Activated T-helper 2 cell treated with anti-CD3 and anti-CD28 coated beads, Interferon-gamma antibody, Interleukin-2, Interleukin-4, amounts not matched to agents 10 μg/mL and 5 μg/mL and 100 μg/mL, durations not matched to agents 14 hours and 24 hours and 36 hours (primary cell): Measurements from ENCODE around the gene DNHD1. TPM values are rescaled to one million over a fixed set of nuclear protein-coding genes. Genes with fewer than 3 reads are reported as not detected.

Experiments
- DNase-seq: peaks from one replicate; pipeline ENCODE4 v3.0.0; 2021; ENCODE audit warnings: low spot score
- H3K27ac Mint-ChIP-seq: one replicate; pipeline ENCODE4 v1.8.0; 2021; ENCODE audit warnings: mixed read lengths
- H3K27me3 Mint-ChIP-seq: one replicate; pipeline ENCODE4 v1.8.0; 2021; ENCODE audit warnings: low read depth, mixed read lengths
- H3K36me3 Mint-ChIP-seq: one replicate; pipeline ENCODE4 v1.8.0; 2021; ENCODE audit warnings: low read depth, mixed read lengths
- H3K4me1 Mint-ChIP-seq: one replicate; pipeline ENCODE4 v1.8.0; 2021; ENCODE audit warnings: low read depth, mixed read lengths
- H3K4me3 Mint-ChIP-seq: one replicate; pipeline ENCODE4 v1.8.0; 2021; ENCODE audit warnings: low read depth, mild to moderate bottlenecking, moderate library complexity, mixed read lengths
- H3K9me3 Mint-ChIP-seq: one replicate; pipeline ENCODE4 v1.8.0; 2021; ENCODE audit warnings: mixed read lengths
- intact Hi-C: fragments of 100-400 bp; cut with micrococcal nuclease; formaldehyde crosslinking; loops from one replicate; pipeline ENCODE4 v1.15.1; 2023
- total RNA-seq: library from RNA; stranded (reverse); gene quantifications from 2 replicates; pipeline ENCODE4 v1.2.3, GENCODE V29; 2022

DNHD1 gene
- total RNA-seq, 1 donor from 2014 or later: 27.5 TPM

DNA sequence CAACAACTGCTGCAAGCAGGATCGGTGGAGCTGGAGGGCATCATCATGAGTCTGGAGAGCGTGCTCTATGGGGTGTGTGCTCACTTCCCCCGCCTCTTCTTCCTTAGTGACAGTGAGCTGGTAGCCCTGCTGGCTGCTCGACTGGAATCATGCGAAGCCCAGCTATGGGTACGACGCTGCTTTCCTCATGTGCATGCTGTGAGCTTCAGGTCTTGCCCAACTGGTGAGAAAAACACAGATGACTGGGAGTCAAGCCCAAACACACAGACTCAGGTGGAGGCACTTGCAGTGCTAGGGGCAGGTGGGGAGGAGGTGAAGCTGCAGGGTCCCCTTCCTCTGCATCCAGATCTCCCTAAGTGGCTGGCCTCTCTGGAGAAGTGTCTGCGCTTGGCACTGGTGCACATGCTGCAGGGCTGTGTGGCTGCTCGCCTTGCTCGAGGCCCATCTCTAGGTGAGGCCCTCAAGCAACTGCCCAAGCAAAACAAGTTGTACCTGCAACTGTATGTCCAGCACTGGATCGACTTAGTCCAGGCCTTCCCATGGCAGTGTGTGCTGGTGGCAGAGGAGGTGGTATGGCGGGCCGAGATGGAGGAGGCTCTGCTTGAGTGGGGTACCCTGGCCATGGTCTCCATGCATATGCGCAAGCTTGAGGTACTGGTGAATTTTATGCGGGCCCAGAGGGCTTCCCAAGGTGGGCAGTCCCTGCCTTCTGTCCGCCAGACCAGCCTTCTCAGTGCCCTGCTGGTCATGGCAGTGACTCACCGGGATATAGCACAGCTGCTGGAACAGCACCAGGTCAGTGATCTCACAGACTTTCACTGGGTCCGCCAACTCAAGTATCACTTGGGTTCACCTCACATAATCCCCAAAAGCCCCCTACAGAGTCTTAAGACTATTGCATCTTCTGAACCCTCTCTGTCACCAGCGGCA lies 48.1 kb downstream of the DNHD1 start:
- H3K27me3 Mint-ChIP-seq: no peaks in the 10 kb centered on the region
- H3K4me1 Mint-ChIP-seq: peaks cover 12% of the 10 kb centered on the region
- no peak for DNase-seq
- no peak overlapping the region for H3K4me3 Mint-ChIP-seq
- no peak overlapping the region for H3K27ac Mint-ChIP-seq
- H3K9me3 Mint-ChIP-seq: no peaks in the 10 kb centered on the region
- intact Hi-C loops: no loop called here
- peaks cover 7% of the 10 kb centered on the region for H3K36me3 Mint-ChIP-seq

- peaks cover 10% of the 10 kb centered on the region for H3K4me1 Mint-ChIP-seq
- H3K27me3 Mint-ChIP-seq: no peaks in the 10 kb centered on the region
- intact Hi-C loops: no loop called here
Observed at GRCh38 chr11:6545917-6546605, 49.0 kb downstream of the DNHD1 start.

DNA sequence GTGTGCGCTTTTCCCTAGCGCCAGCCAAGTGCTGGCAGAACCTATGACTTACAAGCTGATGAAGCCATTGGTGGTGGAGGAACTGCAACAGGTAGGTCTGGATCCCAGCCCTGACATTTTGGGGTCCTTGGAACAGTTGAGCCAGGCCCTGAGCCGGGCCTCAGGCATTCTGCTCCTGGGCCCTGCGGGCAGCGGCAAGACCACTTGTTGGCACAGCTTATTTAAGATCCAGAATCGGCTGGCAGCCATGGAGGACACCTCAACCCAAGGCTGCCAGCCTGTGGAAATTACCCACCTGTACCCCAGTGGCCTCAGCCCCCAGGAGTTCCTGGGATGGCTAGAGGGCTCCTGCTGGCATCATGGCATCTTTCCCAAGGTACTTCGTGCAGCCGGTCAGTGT lies 49.7 kb downstream of the DNHD1 start:
- Mint-ChIP-seq H3K9me3 (no peaks in the 10 kb centered on the region), H3K4me3 (no peak overlapping the region), H3K27me3 (no peaks in the 10 kb centered on the region), H3K4me1 (peaks cover 10% of the 10 kb centered on the region), H3K27ac (no peak overlapping the region), H3K36me3 (peaks cover 7% of the 10 kb centered on the region)
- no peak for DNase-seq
- intact Hi-C loops: no loop called here

More at GRCh38 chr11:6545917-6546605, 49.0 kb downstream of the DNHD1 start:
- no peak for DNase-seq
- H3K9me3 Mint-ChIP-seq: no peaks in the 10 kb centered on the region
- H3K36me3 Mint-ChIP-seq: peaks cover 7% of the 10 kb centered on the region
- H3K4me3 Mint-ChIP-seq: no peak overlapping the region
- no peak overlapping the region for H3K27ac Mint-ChIP-seq

DNA sequence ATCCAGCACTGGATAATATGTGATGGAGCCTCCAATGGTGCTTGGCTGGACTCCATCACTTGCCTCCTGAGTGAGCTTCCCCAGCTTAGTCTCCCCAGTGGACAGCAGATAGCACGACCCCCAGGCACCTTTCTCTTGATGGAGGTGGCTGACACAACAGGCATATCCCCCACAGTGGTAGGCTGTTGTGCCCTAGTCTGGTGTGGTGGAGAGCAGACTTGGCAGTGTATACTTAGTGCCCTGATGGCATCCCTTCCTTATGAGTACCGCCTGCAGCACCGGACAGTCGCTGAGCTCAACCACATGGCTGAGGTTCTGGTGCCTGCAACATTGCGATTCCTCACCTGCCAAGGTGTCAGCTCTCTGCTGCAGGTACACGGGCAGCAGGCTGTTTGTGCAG lies 50.1 kb downstream of the DNHD1 start:
- Mint-ChIP-seq H3K36me3 (peaks cover 7% of the 10 kb centered on the region), H3K27me3 (no peaks in the 10 kb centered on the region), H3K4me3 (no peak overlapping the region), H3K27ac (no peak overlapping the region), H3K4me1 (peaks cover 10% of the 10 kb centered on the region), H3K9me3 (no peaks in the 10 kb centered on the region)
- DNase-seq: no peak
- intact Hi-C loops: no loop called here

DNA sequence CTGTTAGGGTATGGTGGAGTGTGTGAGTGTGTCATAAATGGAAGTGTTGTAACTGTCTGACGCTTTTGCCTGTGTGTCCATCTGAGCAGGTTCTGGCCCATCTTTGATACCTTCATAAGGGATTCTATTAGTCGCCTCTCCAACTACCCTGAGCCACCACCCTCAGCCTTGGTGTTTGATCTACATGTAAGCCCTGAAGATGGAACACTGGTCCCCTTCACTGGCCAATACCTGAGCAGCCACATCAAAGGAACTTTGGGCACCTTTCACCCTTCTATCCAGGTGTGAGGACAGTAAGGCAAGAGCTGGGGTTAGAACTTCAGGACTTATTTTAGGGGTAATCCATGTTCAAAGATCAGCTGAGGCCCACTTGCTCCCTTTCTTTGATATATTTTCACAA lies 51.0 kb downstream of the DNHD1 start:
- Mint-ChIP-seq H3K27ac (no peak overlapping the region), H3K4me3 (no peak overlapping the region), H3K36me3 (peaks cover 7% of the 10 kb centered on the region), H3K27me3 (no peaks in the 10 kb centered on the region), H3K4me1 (peaks cover under 1% of the 10 kb centered on the region), H3K9me3 (no peaks in the 10 kb centered on the region)
- intact Hi-C loops: no loop called here
- no peak for DNase-seq

DNA sequence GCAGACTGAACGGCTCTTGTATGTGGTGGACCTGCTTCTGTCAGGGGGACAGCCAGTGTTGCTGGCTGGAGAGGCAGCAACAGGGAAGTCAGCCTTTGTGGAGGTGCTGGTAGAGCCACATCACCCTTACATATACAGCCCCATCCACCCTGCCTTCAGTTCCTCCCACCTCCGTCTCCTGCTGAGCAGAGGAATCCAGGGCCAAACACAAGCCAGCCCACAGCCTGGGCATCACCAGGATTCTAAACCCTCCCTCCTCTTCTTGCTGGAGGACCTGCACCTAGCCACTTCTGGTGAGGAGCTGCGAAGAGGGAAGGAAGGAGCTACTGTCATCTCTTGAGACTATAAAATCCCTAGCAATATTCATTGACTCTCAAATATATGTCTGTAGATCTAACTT lies 51.6 kb downstream of the DNHD1 start:
- Mint-ChIP-seq H3K9me3 (no peaks in the 10 kb centered on the region), H3K4me1 (no peaks in the 10 kb centered on the region), H3K27ac (no peak overlapping the region), H3K4me3 (no peak overlapping the region), H3K36me3 (peaks cover 7% of the 10 kb centered on the region), H3K27me3 (no peaks in the 10 kb centered on the region)
- DNase-seq: no peak
- intact Hi-C loops: no loop called here

GRCh38 chr11:6553634-6554033 lies 56.6 kb downstream of the DNHD1 start:
- Mint-ChIP-seq H3K36me3 (no peaks in the 10 kb centered on the region), H3K9me3 (no peaks in the 10 kb centered on the region), H3K4me1 (no peaks in the 10 kb centered on the region), H3K4me3 (no peak overlapping the region), H3K27me3 (no peaks in the 10 kb centered on the region), H3K27ac (no peak overlapping the region)
- DNase-seq: no peak
- intact Hi-C loops: no loop called here

- DNase-seq: no peak
- intact Hi-C loops: no loop called here
- H3K36me3 Mint-ChIP-seq: no peaks in the 10 kb centered on the region
- no peak overlapping the region for H3K4me3 Mint-ChIP-seq
- no peaks in the 10 kb centered on the region for H3K9me3 Mint-ChIP-seq
- no peaks in the 10 kb centered on the region for H3K27me3 Mint-ChIP-seq
- H3K27ac Mint-ChIP-seq: no peak overlapping the region
- H3K4me1 Mint-ChIP-seq: no peaks in the 10 kb centered on the region
Observed at GRCh38 chr11:6554828-6555706, 58.0 kb downstream of the DNHD1 start.

DNA sequence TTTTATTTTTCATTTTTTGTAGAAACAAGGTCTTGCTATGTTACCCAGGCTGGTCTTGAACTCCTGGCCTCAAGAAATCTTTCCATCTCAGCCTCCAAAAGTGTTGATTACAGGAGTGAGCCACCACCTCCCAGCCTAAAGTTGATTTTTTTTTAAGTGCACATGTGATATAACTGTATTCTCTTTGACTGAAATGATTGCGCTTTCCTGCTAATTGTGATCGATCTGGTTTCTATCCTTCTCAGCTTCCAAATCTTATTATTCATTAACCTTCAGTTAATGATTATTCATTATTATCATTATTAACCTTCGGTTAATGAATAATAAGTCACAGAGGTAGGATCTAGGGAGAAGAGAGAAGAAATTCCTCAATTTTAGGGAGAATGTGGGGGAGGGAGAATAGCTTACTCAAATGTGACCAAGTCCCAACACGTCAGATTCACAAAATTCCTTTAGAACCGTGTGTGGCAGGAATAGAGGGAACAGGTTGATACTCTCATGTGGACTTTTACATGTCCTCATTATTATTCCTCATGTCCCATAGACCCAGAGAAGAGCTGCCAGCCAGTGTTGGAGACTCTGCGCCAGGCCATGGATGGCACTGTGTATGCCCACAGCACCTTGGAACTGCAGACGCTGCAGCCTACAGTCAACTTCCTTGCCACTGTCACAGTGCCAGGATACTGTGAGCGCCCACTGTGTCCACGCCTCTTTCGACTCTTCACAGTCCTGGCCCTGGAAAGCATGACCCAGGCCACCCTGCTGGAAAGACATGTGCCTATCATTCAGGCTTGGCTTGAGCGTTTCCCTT lies 59.3 kb downstream of the DNHD1 start:
- intact Hi-C loops: no loop called here
- no peak overlapping the region for H3K27ac Mint-ChIP-seq
- no peaks in the 10 kb centered on the region for H3K9me3 Mint-ChIP-seq
- H3K27me3 Mint-ChIP-seq: no peaks in the 10 kb centered on the region
- no peaks in the 10 kb centered on the region for H3K4me1 Mint-ChIP-seq
- no peak for DNase-seq
- H3K36me3 Mint-ChIP-seq: no peaks in the 10 kb centered on the region
- no peak overlapping the region for H3K4me3 Mint-ChIP-seq

DNA sequence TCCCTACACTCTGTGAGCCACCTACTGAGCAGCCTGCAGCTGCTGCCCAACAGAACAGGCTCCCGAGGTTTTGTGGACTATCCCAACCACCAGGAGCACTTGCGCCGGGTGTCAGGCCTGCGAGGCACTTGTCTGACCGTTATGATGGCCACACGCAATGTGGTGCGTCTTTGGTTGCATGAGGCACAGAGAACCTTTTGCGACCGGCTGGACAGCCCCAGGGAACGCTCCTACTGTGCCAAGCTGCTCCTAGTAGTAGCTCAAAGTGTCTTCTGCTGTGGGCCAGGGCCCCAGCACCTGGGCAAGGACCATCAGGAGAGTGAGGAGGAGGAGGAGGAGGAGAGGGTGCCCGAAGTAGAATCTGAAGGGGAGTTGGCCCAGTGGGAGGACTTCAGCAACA lies 60.0 kb downstream of the DNHD1 start:
- no peak overlapping the region for H3K27ac Mint-ChIP-seq
- intact Hi-C loops: no loop called here
- H3K4me1 Mint-ChIP-seq: no peaks in the 10 kb centered on the region
- no peak overlapping the region for H3K4me3 Mint-ChIP-seq
- H3K9me3 Mint-ChIP-seq: no peaks in the 10 kb centered on the region
- DNase-seq: no peak
- no peaks in the 10 kb centered on the region for H3K27me3 Mint-ChIP-seq
- H3K36me3 Mint-ChIP-seq: peaks cover 5% of the 10 kb centered on the region

- H3K27me3 Mint-ChIP-seq: no peaks in the 10 kb centered on the region
- no peak for DNase-seq
- H3K9me3 Mint-ChIP-seq: no peaks in the 10 kb centered on the region
- intact Hi-C loops: no loop called here
- H3K36me3 Mint-ChIP-seq: peaks cover 5% of the 10 kb centered on the region
- H3K4me1 Mint-ChIP-seq: no peaks in the 10 kb centered on the region
- no peak overlapping the region for H3K4me3 Mint-ChIP-seq
- H3K27ac Mint-ChIP-seq: no peak overlapping the region
Observed at GRCh38 chr11:6557761-6558674, 60.9 kb downstream of the DNHD1 start.
